ENCODE measurements around the gene LRRTM2.

LRRTM2 gene, protein sequence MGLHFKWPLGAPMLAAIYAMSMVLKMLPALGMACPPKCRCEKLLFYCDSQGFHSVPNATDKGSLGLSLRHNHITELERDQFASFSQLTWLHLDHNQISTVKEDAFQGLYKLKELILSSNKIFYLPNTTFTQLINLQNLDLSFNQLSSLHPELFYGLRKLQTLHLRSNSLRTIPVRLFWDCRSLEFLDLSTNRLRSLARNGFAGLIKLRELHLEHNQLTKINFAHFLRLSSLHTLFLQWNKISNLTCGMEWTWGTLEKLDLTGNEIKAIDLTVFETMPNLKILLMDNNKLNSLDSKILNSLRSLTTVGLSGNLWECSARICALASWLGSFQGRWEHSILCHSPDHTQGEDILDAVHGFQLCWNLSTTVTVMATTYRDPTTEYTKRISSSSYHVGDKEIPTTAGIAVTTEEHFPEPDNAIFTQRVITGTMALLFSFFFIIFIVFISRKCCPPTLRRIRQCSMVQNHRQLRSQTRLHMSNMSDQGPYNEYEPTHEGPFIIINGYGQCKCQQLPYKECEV

DNA sequence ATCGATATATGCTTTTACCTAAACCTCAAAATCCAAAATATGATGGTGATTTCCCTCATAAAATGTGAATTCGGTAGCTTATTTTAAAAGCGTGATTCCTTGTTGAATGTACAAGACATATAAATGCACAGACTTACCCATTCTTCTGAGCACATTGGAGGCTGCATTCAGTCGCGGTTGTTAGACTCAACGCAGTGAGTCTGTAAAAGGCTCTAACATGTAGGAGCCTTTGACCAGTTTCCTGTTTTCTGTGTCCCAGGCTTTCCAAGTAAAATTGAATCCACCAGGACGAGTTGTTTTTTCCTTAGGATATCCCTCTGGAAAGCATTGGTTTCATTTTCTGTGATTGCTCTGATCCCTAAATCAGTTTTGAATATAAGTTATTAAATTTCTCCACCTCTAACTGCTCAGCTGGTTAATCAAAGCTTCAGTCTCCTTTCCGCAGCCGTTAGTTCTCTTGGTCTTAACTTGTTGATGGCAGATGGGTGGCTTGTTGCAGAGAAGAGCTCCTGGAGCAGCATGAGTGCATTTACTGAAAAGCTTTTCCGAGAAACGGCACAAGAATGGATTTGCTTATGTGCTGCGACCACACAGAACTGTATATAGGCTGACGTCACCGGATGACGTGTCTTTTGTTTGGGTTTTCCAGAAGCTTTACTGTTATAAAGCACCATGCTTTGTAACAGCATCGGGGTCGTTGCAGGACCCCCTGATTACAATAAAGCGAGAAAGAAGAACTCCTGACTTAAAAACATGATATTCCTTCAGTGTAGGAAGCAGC lies at the start of gene LRRTM2:
LRRTM2 (minus strand) TSS at position 565 of the 781 bp plus-strand sequence; CDS start at position 141, 424 bp downstream.
- ATAC-seq, result peak; percentile 71
- TF ChIP-seq PPARA (CRISPR knock-in tag; IDR thresholded peaks at IDR 0.05; ENCODE audit: borderline replicate concordance) (no peak), ZFP30 (CRISPR knock-in tag; IDR thresholded peaks at IDR 0.05) (no peak), ISL1 (CRISPR knock-in tag; IDR thresholded peaks at IDR 0.05) (no peak), TOX (CRISPR knock-in tag; IDR thresholded peaks at IDR 0.05; ENCODE audit: borderline replicate concordance) (no peak), OSR1 (CRISPR knock-in tag; IDR thresholded peaks at IDR 0.05) (no peak), ZFP3 (CRISPR knock-in tag; IDR thresholded peaks at IDR 0.05) (no peak), CSDC2 (CRISPR knock-in tag; IDR thresholded peaks at IDR 0.05) (no peak), ZNF8 (CRISPR knock-in tag; IDR thresholded peaks at IDR 0.05) (no peak), GLIS3 (CRISPR knock-in tag; IDR thresholded peaks at IDR 0.05) (no peak), RARB (CRISPR knock-in tag; IDR thresholded peaks at IDR 0.05) (no peak), ZNF70 (CRISPR knock-in tag; IDR thresholded peaks at IDR 0.05) (no peak), ZC3H10 (CRISPR knock-in tag; IDR thresholded peaks at IDR 0.05) (no peak), TCF4 (CRISPR knock-in tag; IDR thresholded peaks at IDR 0.05; ENCODE audit: borderline replicate concordance) (no peak), SNAI2 (CRISPR knock-in tag; IDR thresholded peaks at IDR 0.05) (no peak), ZNF565 (CRISPR knock-in tag; conservative IDR thresholded peaks at IDR 0.05; ENCODE audit: low read depth) (no peak), ARNTL (CRISPR knock-in tag; IDR thresholded peaks at IDR 0.05; ENCODE audit: borderline replicate concordance, low read depth) (no peak), BACH2 (CRISPR knock-in tag; IDR thresholded peaks at IDR 0.05; ENCODE audit: borderline replicate concordance) (no peak)
- TF ChIP-seq, protein P1, sequence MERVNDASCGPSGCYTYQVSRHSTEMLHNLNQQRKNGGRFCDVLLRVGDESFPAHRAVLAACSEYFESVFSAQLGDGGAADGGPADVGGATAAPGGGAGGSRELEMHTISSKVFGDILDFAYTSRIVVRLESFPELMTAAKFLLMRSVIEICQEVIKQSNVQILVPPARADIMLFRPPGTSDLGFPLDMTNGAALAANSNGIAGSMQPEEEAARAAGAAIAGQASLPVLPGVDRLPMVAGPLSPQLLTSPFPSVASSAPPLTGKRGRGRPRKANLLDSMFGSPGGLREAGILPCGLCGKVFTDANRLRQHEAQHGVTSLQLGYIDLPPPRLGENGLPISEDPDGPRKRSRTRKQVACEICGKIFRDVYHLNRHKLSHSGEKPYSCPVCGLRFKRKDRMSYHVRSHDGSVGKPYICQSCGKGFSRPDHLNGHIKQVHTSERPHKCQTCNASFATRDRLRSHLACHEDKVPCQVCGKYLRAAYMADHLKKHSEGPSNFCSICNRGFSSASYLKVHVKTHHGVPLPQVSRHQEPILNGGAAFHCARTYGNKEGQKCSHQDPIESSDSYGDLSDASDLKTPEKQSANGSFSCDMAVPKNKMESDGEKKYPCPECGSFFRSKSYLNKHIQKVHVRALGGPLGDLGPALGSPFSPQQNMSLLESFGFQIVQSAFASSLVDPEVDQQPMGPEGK (CRISPR knock-in tag; IDR thresholded peaks at IDR 0.05; ENCODE audit: borderline replicate concordance), result no peak
- TF ChIP-seq, protein P2, sequence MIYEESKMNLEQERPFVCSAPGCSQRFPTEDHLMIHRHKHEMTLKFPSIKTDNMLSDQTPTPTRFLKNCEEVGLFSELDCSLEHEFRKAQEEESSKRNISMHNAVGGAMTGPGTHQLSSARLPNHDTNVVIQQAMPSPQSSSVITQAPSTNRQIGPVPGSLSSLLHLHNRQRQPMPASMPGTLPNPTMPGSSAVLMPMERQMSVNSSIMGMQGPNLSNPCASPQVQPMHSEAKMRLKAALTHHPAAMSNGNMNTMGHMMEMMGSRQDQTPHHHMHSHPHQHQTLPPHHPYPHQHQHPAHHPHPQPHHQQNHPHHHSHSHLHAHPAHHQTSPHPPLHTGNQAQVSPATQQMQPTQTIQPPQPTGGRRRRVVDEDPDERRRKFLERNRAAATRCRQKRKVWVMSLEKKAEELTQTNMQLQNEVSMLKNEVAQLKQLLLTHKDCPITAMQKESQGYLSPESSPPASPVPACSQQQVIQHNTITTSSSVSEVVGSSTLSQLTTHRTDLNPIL (CRISPR knock-in tag; IDR thresholded peaks at IDR 0.05; ENCODE audit: low read depth), result no peak
- TF ChIP-seq, protein P3, sequence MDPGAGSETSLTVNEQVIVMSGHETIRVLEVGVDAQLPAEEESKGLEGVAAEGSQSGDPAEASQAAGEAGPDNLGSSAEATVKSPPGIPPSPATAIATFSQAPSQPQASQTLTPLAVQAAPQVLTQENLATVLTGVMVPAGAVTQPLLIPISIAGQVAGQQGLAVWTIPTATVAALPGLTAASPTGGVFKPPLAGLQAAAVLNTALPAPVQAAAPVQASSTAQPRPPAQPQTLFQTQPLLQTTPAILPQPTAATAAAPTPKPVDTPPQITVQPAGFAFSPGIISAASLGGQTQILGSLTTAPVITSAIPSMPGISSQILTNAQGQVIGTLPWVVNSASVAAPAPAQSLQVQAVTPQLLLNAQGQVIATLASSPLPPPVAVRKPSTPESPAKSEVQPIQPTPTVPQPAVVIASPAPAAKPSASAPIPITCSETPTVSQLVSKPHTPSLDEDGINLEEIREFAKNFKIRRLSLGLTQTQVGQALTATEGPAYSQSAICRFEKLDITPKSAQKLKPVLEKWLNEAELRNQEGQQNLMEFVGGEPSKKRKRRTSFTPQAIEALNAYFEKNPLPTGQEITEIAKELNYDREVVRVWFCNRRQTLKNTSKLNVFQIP (CRISPR knock-in tag; IDR thresholded peaks at IDR 0.05; ENCODE audit: borderline replicate concordance, low read depth), result no peak

DNA sequence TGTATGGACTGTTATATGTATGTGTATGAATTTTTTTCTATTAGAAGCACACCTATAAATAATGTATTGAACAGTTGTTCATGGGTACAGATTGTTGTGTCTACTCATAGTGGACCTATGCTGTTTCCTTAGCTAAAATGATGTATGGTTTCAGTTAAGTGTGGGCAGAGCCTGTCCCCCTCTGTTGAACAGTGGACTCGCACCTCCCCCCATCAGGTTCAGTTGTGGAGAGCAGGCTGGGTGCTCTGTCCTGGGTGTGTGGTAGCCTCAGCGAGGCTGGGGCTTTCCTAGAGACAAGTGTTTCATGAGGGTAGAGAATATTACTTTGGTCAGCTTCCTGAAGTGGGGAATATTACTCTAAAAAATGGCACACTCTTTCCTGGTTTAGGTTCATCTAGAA lies 47.4 kb upstream of the LRRTM2 start:
- no peak for ATAC-seq
- TF ChIP-seq ZFP3 (CRISPR knock-in tag; IDR thresholded peaks at IDR 0.05) (no peak), ZNF565 (CRISPR knock-in tag; conservative IDR thresholded peaks at IDR 0.05; ENCODE audit: low read depth) (no peak), ZFP30 (CRISPR knock-in tag; IDR thresholded peaks at IDR 0.05) (no peak), ZC3H10 (CRISPR knock-in tag; IDR thresholded peaks at IDR 0.05) (no peak), OSR1 (CRISPR knock-in tag; IDR thresholded peaks at IDR 0.05) (no peak), ZNF70 (CRISPR knock-in tag; IDR thresholded peaks at IDR 0.05) (no peak), TCF4 (CRISPR knock-in tag; IDR thresholded peaks at IDR 0.05; ENCODE audit: borderline replicate concordance) (no peak), GLIS3 (CRISPR knock-in tag; IDR thresholded peaks at IDR 0.05) (no peak), CSDC2 (CRISPR knock-in tag; IDR thresholded peaks at IDR 0.05) (no peak), ESRRG (CRISPR knock-in tag; IDR thresholded peaks at IDR 0.05) (no peak), ISL1 (CRISPR knock-in tag; IDR thresholded peaks at IDR 0.05) (no peak), ARNTL (CRISPR knock-in tag; IDR thresholded peaks at IDR 0.05; ENCODE audit: borderline replicate concordance, low read depth) (no peak)

DNA sequence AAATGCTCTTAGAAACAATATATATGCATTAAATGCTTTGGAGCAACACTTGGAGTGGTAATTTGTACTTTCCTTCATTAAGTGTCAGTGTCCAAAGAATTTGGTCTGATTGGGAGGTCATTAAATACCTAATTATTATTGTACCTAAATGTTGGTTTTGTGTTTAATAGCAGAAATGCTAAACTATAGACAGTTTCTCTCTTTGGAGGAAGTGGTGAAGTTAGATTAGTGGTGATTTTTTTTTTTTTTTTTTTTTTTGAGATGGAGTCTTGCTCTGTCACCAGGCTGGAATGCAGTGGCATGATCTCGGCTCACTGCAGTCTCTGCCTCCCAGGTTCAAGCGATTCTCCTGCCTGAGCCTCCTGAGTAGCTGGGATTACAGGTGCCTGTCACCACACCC lies 46.2 kb upstream of the LRRTM2 start:
- ATAC-seq, result peak; percentile 48; the same call in 2 of the 3 replicates

DNA sequence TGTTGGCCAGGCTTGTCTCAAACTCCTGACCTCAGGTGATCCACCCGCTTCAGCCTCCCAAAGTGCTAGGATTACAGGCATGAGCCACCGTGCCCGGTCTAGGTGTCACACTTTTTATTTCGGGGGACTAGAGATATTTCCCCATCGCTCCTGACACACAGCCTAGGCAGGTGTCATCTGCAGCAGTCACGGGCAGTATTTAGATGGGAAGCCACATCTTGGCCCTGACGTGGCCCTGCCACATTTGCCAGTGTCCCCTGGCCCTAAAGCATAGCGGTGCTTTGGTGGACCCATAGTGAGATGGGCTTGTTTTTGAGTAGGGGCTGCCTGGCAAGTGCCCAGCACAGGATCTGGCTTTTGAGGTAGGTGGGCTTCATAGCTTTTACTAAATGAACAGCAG lies 45.0 kb upstream of the LRRTM2 start:
- TF ChIP-seq, protein P3 (CRISPR knock-in tag; IDR thresholded peaks at IDR 0.05; ENCODE audit: borderline replicate concordance, low read depth), result no peak
- TF ChIP-seq ZFP30 (CRISPR knock-in tag; IDR thresholded peaks at IDR 0.05) (no peak), ZC3H10 (CRISPR knock-in tag; IDR thresholded peaks at IDR 0.05) (no peak), ZNF70 (CRISPR knock-in tag; IDR thresholded peaks at IDR 0.05) (no peak), CSDC2 (CRISPR knock-in tag; IDR thresholded peaks at IDR 0.05) (no peak), ZFP3 (CRISPR knock-in tag; IDR thresholded peaks at IDR 0.05) (no peak), OSR1 (CRISPR knock-in tag; IDR thresholded peaks at IDR 0.05) (no peak)
- ATAC-seq, result no peak
